Stimulated activated CD8-positive, alpha-beta memory T cell treated with anti-CD3 and anti-CD28 coated beads, Interleukin-15, amount 100 ng/mL, for 1 hour (primary cell): ENCODE results near the gene GAS7.

Experiments used
- DNase-seq: peaks from one replicate; pipeline ENCODE4 v3.0.0-alpha.2; 2020; ENCODE audit warnings: low read depth

Gene GAS7

GRCh38 chr17:10171581-10171981, 26.8 kb downstream of the GAS7 start:
- no peak for DNase-seq

GRCh38 chr17:10171122-10171571, 27.3 kb downstream of the GAS7 start:
- no peak for DNase-seq

- DNase-seq = no peak
These were observed 28.2 kb downstream of the GAS7 start for GRCh38 chr17:10170233-10170632.

GRCh38 chr17:10169290-10169689, 29.1 kb downstream of the GAS7 start:
- DNase-seq = no peak

- DNase-seq = no peak
These were observed 32.0 kb downstream of the GAS7 start for GRCh38 chr17:10166176-10166935.

GRCh38 chr17:10162096-10162495, 36.3 kb downstream of the GAS7 start:
- DNase-seq = no peak

GRCh38 chr17:10161386-10161785, 37.0 kb downstream of the GAS7 start:
- DNase-seq = no peak

GRCh38 chr17:10156948-10157607, 41.3 kb downstream of the GAS7 start:
- DNase-seq = no peak

- DNase-seq = no peak
These were observed 41.8 kb downstream of the GAS7 start for GRCh38 chr17:10156599-10156947.

- DNase-seq = no peak
These were observed 42.4 kb downstream of the GAS7 start for GRCh38 chr17:10156077-10156435.

GRCh38 chr17:10155371-10156076, 42.9 kb downstream of the GAS7 start:
- DNase-seq = no peak

- no peak for DNase-seq
These were observed 46.5 kb downstream of the GAS7 start for GRCh38 chr17:10151667-10152496.

- no peak for DNase-seq
These were observed 48.6 kb downstream of the GAS7 start for GRCh38 chr17:10149573-10150399.

GRCh38 chr17:10147761-10148415, 50.5 kb downstream of the GAS7 start:
- DNase-seq = no peak

GRCh38 chr17:10147040-10147439, 51.4 kb downstream of the GAS7 start:
- DNase-seq = no peak

GRCh38 chr17:10144982-10145381, 53.4 kb downstream of the GAS7 start:
- no peak for DNase-seq

- no peak for DNase-seq
These were observed 54.0 kb downstream of the GAS7 start for GRCh38 chr17:10144456-10144855.

- no peak for DNase-seq
These were observed 57.0 kb downstream of the GAS7 start for GRCh38 chr17:10141436-10141835.

- DNase-seq = no peak
These were observed 58.8 kb downstream of the GAS7 start for GRCh38 chr17:10139577-10139976.

- DNase-seq = no peak
These were observed 62.0 kb downstream of the GAS7 start for GRCh38 chr17:10136258-10136981.
